ENCODE measurements around the gene STARD3. TPM values are rescaled to one million over a fixed set of nuclear protein-coding genes. Genes with fewer than 3 reads are reported as not detected.

The STARD3 gene
- total RNA-seq, 4 donors from 2014 or later, result 51.7 to 156 (median 83.9) TPM

- 66% methylated on average over 7 of the region's 7 CpGs for whole genome bisulfite sequencing
- H3K27me3 ChIP-seq, result peaks cover 50% of the 10 kb centered on the region
- H3K4me3 ChIP-seq, result no peak overlapping the region
- no peak for DNase-seq (ENCODE audit: low spot score in 2 of 2)
- H3K36me3 ChIP-seq, result no peaks in the 10 kb centered on the region
- TF ChIP-seq POLR2A (IDR thresholded peaks at IDR 0.05), result no peak
- H3K9me3 ChIP-seq, result no peaks in the 10 kb centered on the region
- H3K4me1 ChIP-seq, result peaks cover 10% of the 10 kb centered on the region
- H3K27ac ChIP-seq, result no peak overlapping the region
Measured at GRCh38 chr17:39612935-39613464, 23.9 kb upstream of the STARD3 start.

GRCh38 chr17:39614545-39615157, 22.3 kb upstream of the STARD3 start:
- Histone ChIP-seq H3K4me1 (peaks cover 14% of the 10 kb centered on the region), H3K4me3 (no peak overlapping the region), H3K9me3 (no peaks in the 10 kb centered on the region), H3K36me3 (no peaks in the 10 kb centered on the region), H3K27me3 (peaks cover 33% of the 10 kb centered on the region), H3K27ac (no peak overlapping the region)
- 98% methylated on average over 3 of the region's 3 CpGs for WGBS
- TF ChIP-seq EP300 (IDR thresholded peaks at IDR 0.05), result no peak
- TF ChIP-seq POLR2AphosphoS5 (IDR thresholded peaks at IDR 0.05), result no peak
- TF ChIP-seq POLR2A (IDR thresholded peaks at IDR 0.05), result no peak
- TF ChIP-seq CTCF (IDR thresholded peaks at IDR 0.05), result no peak
- DNase-seq (ENCODE audit: low spot score in 2 of 2), result no peak

GRCh38 chr17:39615434-39615833, 21.5 kb upstream of the STARD3 start:
- TF ChIP-seq POLR2A (IDR thresholded peaks at IDR 0.05), result no peak
- no peak for TF ChIP-seq EP300 (IDR thresholded peaks at IDR 0.05)
- no peak for TF ChIP-seq CTCF (IDR thresholded peaks at IDR 0.05)
- TF ChIP-seq POLR2AphosphoS5 (IDR thresholded peaks at IDR 0.05), result no peak
- Histone ChIP-seq H3K36me3 (no peaks in the 10 kb centered on the region), H3K4me1 (peaks cover 14% of the 10 kb centered on the region), H3K27ac (no peak overlapping the region), H3K27me3 (peaks cover 25% of the 10 kb centered on the region), H3K9me3 (no peaks in the 10 kb centered on the region), H3K4me3 (no peak overlapping the region)
- no peak for DNase-seq (ENCODE audit: low spot score in 2 of 2)
- 67% methylated on average over 6 of the region's 6 CpGs for WGBS

- no peaks in the 10 kb centered on the region for H3K36me3 ChIP-seq
- no CpG with 5 or more reads among the region's 3 CpGs for WGBS
- no peak for DNase-seq (ENCODE audit: low spot score in 2 of 2)
- H3K27ac ChIP-seq, result no peak overlapping the region
- H3K9me3 ChIP-seq, result no peaks in the 10 kb centered on the region
- peak overlapping the region; percentile 74 for H3K4me3 ChIP-seq
- TF ChIP-seq CTCF (IDR thresholded peaks at IDR 0.05) (no peak), EP300 (IDR thresholded peaks at IDR 0.05) (no peak), POLR2AphosphoS5 (IDR thresholded peaks at IDR 0.05) (no peak), POLR2A (IDR thresholded peaks at IDR 0.05) (no peak)
- peaks cover 12% of the 10 kb centered on the region for H3K27me3 ChIP-seq
- H3K4me1 ChIP-seq, result peaks cover 15% of the 10 kb centered on the region
Measured at GRCh38 chr17:39617100-39617445, 19.9 kb upstream of the STARD3 start.

GRCh38 chr17:39617446-39618245, 19.3 kb upstream of the STARD3 start:
- peak overlapping the region; percentile 70 for H3K27ac ChIP-seq
- peak overlapping the region; percentile 74 for H3K4me3 ChIP-seq
- TF ChIP-seq POLR2A (IDR thresholded peaks at IDR 0.05) (no peak), EP300 (IDR thresholded peaks at IDR 0.05) (no peak), POLR2AphosphoS5 (IDR thresholded peaks at IDR 0.05) (no peak), CTCF (IDR thresholded peaks at IDR 0.05) (no peak)
- no peak for DNase-seq (ENCODE audit: low spot score in 2 of 2)
- WGBS, result no CpG with 5 or more reads among the region's 79 CpGs
- no peaks in the 10 kb centered on the region for H3K36me3 ChIP-seq
- H3K9me3 ChIP-seq, result no peaks in the 10 kb centered on the region
- peaks cover 19% of the 10 kb centered on the region for H3K4me1 ChIP-seq
- H3K27me3 ChIP-seq, result peaks cover 7% of the 10 kb centered on the region
